Body of pancreas (tissue), 4 donors: ENCODE measurements around the gene FBRS. TPM values are rescaled to one million over a fixed set of nuclear protein-coding genes. Genes with fewer than 3 reads are reported as not detected.

Experiments used
- ATAC-seq: fragments of 150-250 bp; one replicate; pipeline ENCODE4 v1.9.1; 2016
- DNase-seq, 4 donors: peaks; one replicate each; pipeline ENCODE4 v3.0.0-alpha.2; 2019
- H3K27ac ChIP-seq, 4 donors: fragments of 200-600 bp; sonication (generic); 1 replicate in 3 of 4; 2 replicates in 1 of 4; pipeline versions ENCODE4 v1.5.1 to v1.6.1; 2016 to 2019; ENCODE audit warnings: mild to moderate bottlenecking in 1 of 4, mixed read lengths in 1 of 4, moderate library complexity in 1 of 4
- H3K27me3 ChIP-seq, 2 donors: fragments of 200-600 bp; sonication (generic); one replicate each; pipeline ENCODE4 v1.6.0; 2016; ENCODE audit warnings: mild to moderate bottlenecking in 1 of 2
- H3K36me3 ChIP-seq, 2 donors: fragments of 200-600 bp; sonication (generic); replicated peaks in 1 of 2; 2 replicates each; pipeline ENCODE4 v1.5.1; 2016; ENCODE audit warnings: low read depth in 2 of 2; ENCODE audit not compliant: insufficient read depth in 1 of 2
- H3K4me1 ChIP-seq: fragments of 200-600 bp; sonication (generic); one replicate; pipeline ENCODE4 v1.6.0; 2016
- H3K4me3 ChIP-seq, 2 donors: fragments of 200-600 bp; sonication (generic); 1 replicate in 1 of 2; 2 replicates in 1 of 2; pipeline ENCODE4 v1.5.1; 2016 to 2019
- H3K9me3 ChIP-seq, 3 donors: fragments of 200-600 bp; sonication (generic); 1 replicate in 2 of 3; 2 replicates in 1 of 3; pipeline ENCODE4 v1.5.1; 2016
- CTCF ChIP-seq, 7 experiments: fragments of 450-650 bp in 4 of 7; fragments of 200-600 bp in 3 of 7; sonication (generic) in 3 of 7; IDR thresholded peaks; one replicate each; pipeline ENCODE4 v1.5.1; 2016 to 2019; ENCODE audit warnings: antibody characterized with exemption in 7 of 7
- POLR2A ChIP-seq, 3 donors: fragments of 450-650 bp; IDR thresholded peaks; one replicate each; pipeline ENCODE4 v1.6.1; 2016; ENCODE audit warnings: antibody characterized with exemption in 3 of 3, mild to moderate bottlenecking in 2 of 3
- WGBS, 2 donors: methylation state at CpG; one replicate each; pipeline ENCODE4 v1.1.5; 2017; 5-methylcytosine and 5-hydroxymethylcytosine counted together
- intact Hi-C: fragments of 100-400 bp; cut with DNase I; formaldehyde crosslinking; loops from one replicate; pipeline ENCODE4 v1.15.1; 2023
- total RNA-seq, 2 donors: library from RNA; depleted of rRNA; stranded (reverse); fragments of >200 nt; gene quantifications; one replicate each; pipeline ENCODE4 v1.1.0, GENCODE V29; 2016

Gene FBRS
- total RNA-seq, 2 donors from 2014 or later: 20.8 to 76.8 TPM

- H3K4me1 ChIP-seq: no peaks in the 10 kb centered on the region
- WGBS, 2 donors: 92 to 93% methylated on average over 15 to 39 of the region's 41 CpGs
- peaks cover 28 to 38% of the 10 kb centered on the region in 2 donors for H3K36me3 ChIP-seq
- H3K9me3 ChIP-seq: no peaks in the 10 kb centered on the region
- H3K27me3 ChIP-seq: no peaks in the 10 kb centered on the region
- ATAC-seq (no peak), DNase-seq (no peak)
- H3K4me3 ChIP-seq: no peak overlapping the region
- intact Hi-C loops: no loop called here
- H3K27ac ChIP-seq: no peak overlapping the region
- no peak for TF ChIP-seq POLR2A (IDR thresholded peaks at IDR 0.05)
- no peak for TF ChIP-seq CTCF (IDR thresholded peaks at IDR 0.05)
Measured at GRCh38 chr16:30669026-30669902, 11.0 kb downstream of the FBRS start.

GRCh38 chr16:30669903-30670824 lies 11.9 kb downstream of the FBRS start:
- TF ChIP-seq POLR2A (IDR thresholded peaks at IDR 0.05) (no peak), CTCF (IDR thresholded peaks at IDR 0.05) (no peak)
- Histone ChIP-seq H3K27me3 (no peaks in the 10 kb centered on the region), H3K4me3 (no peak overlapping the region), H3K4me1 (no peaks in the 10 kb centered on the region), H3K27ac (no peak overlapping the region), H3K36me3 (peaks cover 28 to 32% of the 10 kb centered on the region in 2 donors), H3K9me3 (no peaks in the 10 kb centered on the region)
- no peak for ATAC-seq
- WGBS, 2 donors: 86 to 91% methylated on average over 14 of the region's 14 CpGs
- no peak for DNase-seq
- intact Hi-C loops: no loop called here

- DNase-seq: no peak
- 80 to 82% methylated on average over 9 to 10 of the region's 10 CpGs for WGBS, 2 donors
Measured at GRCh38 chr16:30675143-30675542, 16.9 kb downstream of the FBRS start.

GRCh38 chr16:30677931-30678585 lies 19.8 kb downstream of the FBRS start:
- intact Hi-C loops: no loop called here
- WGBS, 2 donors: 66 to 77% methylated on average over 11 of the region's 11 CpGs

More at GRCh38 chr16:30675143-30675542, 16.9 kb downstream of the FBRS start:
- intact Hi-C loops: no loop called here
- TF ChIP-seq POLR2A (IDR thresholded peaks at IDR 0.05): no peak
- TF ChIP-seq CTCF (IDR thresholded peaks at IDR 0.05): no peak
- no peak for ATAC-seq
- Histone ChIP-seq H3K4me3 (no peak overlapping the region), H3K36me3 (no peaks in the 10 kb centered on the region), H3K27ac (no peak overlapping the region), H3K27me3 (no peaks in the 10 kb centered on the region), H3K9me3 (no peaks in the 10 kb centered on the region), H3K4me1 (no peaks in the 10 kb centered on the region)

More at GRCh38 chr16:30677931-30678585, 19.8 kb downstream of the FBRS start:
- no peaks in the 10 kb centered on the region for H3K4me1 ChIP-seq
- H3K4me3 ChIP-seq: no peak overlapping the region
- H3K27me3 ChIP-seq: no peaks in the 10 kb centered on the region
- no peak overlapping the region for H3K27ac ChIP-seq
- TF ChIP-seq CTCF (IDR thresholded peaks at IDR 0.05): no peak
- TF ChIP-seq POLR2A (IDR thresholded peaks at IDR 0.05): no peak
- no peak for ATAC-seq
- DNase-seq: no peak
- no peaks in the 10 kb centered on the region for H3K36me3 ChIP-seq
- H3K9me3 ChIP-seq: no peaks in the 10 kb centered on the region
